Measurements from ENCODE around the gene EMP1. TPM values are rescaled to one million over a fixed set of nuclear protein-coding genes. Genes with fewer than 3 reads are reported as not detected.
A peak's percentile ranks its signal among the peaks of the same experiment; 100 is the strongest.

Gene EMP1
- total and polyA plus RNA-seq, 2 experiments from 2014 or later: 0.07 to 0.39 TPM

DNA sequence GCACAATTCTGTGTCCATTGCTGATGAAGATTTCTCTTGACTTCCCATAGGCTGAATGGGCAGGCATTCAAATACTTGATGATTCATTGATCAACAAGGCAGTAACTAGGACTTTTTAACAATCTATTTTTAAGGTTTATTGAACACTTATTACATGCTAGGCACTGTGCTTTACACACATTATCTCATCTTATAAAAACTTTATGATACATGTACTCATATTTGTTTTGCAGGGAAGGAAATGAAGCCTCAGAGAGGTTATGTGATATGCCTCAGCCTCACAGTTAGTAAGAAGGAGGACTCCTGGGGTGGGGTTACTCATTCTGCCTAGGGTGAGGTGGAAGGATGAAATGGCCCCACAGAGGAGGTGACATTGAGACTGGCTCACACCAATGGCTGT, 12.9 kb upstream of the EMP1 start (continued):
- TF ChIP-seq, protein P1, sequence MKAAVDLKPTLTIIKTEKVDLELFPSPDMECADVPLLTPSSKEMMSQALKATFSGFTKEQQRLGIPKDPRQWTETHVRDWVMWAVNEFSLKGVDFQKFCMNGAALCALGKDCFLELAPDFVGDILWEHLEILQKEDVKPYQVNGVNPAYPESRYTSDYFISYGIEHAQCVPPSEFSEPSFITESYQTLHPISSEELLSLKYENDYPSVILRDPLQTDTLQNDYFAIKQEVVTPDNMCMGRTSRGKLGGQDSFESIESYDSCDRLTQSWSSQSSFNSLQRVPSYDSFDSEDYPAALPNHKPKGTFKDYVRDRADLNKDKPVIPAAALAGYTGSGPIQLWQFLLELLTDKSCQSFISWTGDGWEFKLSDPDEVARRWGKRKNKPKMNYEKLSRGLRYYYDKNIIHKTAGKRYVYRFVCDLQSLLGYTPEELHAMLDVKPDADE (IDR thresholded peaks at IDR 0.05): no peak
- no peak for TF ChIP-seq ZNF114 (CRISPR knock-in tag; IDR thresholded peaks at IDR 0.05)
- TF ChIP-seq EZH2phosphoT487 (IDR thresholded peaks at IDR 0.05; ENCODE audit: unreplicated experiment): no peak
- TF ChIP-seq JUNB (IDR thresholded peaks at IDR 0.05; ENCODE audit: unreplicated experiment): no peak
- TF ChIP-seq CREB1 (CRISPR knock-in tag; IDR thresholded peaks at IDR 0.05; ENCODE audit: low read depth): no peak
- TF ChIP-seq, protein P2, sequence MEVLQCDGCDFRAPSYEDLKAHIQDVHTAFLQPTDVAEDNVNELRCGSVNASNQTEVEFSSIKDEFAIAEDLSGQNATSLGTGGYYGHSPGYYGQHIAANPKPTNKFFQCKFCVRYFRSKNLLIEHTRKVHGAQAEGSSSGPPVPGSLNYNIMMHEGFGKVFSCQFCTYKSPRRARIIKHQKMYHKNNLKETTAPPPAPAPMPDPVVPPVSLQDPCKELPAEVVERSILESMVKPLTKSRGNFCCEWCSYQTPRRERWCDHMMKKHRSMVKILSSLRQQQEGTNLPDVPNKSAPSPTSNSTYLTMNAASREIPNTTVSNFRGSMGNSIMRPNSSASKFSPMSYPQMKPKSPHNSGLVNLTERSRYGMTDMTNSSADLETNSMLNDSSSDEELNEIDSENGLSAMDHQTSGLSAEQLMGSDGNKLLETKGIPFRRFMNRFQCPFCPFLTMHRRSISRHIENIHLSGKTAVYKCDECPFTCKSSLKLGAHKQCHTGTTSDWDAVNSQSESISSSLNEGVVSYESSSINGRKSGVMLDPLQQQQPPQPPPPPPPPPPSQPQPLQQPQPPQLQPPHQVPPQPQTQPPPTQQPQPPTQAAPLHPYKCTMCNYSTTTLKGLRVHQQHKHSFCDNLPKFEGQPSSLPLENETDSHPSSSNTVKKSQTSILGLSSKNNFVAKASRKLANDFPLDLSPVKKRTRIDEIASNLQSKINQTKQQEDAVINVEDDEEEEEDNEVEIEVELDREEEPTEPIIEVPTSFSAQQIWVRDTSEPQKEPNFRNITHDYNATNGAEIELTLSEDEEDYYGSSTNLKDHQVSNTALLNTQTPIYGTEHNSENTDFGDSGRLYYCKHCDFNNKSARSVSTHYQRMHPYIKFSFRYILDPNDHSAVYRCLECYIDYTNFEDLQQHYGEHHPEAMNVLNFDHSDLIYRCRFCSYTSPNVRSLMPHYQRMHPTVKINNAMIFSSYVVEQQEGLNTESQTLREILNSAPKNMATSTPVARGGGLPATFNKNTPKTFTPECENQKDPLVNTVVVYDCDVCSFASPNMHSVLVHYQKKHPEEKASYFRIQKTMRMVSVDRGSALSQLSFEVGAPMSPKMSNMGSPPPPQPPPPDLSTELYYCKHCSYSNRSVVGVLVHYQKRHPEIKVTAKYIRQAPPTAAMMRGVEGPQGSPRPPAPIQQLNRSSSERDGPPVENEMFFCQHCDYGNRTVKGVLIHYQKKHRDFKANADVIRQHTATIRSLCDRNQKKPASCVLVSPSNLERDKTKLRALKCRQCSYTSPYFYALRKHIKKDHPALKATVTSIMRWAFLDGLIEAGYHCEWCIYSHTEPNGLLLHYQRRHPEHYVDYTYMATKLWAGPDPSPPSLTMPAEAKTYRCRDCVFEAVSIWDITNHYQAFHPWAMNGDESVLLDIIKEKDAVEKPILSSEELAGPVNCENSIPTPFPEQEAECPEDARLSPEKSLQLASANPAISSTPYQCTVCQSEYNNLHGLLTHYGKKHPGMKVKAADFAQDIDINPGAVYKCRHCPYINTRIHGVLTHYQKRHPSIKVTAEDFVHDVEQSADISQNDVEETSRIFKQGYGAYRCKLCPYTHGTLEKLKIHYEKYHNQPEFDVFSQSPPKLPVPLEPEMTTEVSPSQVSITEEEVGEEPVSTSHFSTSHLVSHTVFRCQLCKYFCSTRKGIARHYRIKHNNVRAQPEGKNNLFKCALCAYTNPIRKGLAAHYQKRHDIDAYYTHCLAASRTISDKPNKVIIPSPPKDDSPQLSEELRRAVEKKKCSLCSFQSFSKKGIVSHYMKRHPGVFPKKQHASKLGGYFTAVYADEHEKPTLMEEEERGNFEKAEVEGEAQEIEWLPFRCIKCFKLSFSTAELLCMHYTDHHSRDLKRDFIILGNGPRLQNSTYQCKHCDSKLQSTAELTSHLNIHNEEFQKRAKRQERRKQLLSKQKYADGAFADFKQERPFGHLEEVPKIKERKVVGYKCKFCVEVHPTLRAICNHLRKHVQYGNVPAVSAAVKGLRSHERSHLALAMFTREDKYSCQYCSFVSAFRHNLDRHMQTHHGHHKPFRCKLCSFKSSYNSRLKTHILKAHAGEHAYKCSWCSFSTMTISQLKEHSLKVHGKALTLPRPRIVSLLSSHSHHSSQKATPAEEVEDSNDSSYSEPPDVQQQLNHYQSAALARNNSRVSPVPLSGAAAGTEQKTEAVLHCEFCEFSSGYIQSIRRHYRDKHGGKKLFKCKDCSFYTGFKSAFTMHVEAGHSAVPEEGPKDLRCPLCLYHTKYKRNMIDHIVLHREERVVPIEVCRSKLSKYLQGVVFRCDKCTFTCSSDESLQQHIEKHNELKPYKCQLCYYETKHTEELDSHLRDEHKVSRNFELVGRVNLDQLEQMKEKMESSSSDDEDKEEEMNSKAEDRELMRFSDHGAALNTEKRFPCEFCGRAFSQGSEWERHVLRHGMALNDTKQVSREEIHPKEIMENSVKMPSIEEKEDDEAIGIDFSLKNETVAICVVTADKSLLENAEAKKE (CRISPR knock-in tag; IDR thresholded peaks at IDR 0.05): no peak
- TF ChIP-seq POLR2AphosphoS5 (IDR thresholded peaks at IDR 0.05; ENCODE audit: low read depth): no peak

DNA sequence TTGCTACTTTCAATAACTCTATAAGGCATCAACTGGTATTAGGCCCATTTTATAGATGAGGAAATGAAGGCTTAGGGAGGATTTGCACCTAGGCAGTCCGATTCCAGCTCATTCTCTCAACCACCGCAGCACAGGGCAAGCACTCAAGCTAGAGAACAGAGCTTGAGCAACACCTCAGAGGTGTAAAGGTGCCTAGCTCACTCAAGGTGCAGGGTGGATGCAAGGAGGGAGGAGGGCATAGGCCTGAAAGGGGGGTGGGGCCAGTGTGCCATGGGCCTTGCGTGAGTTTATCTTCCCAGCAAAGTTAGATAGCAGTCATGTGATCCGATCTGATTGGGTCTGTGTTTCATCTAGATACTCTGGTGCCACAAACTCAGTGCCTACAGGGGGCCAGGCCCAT, 10.2 kb upstream of the EMP1 start:
- H2AFZ ChIP-seq: no peak overlapping the region
- Mint-ChIP-seq H3K4me3 (no peak overlapping the region), H3K36me3 (ENCODE audit: low read depth) (no peaks in the 10 kb centered on the region), H3K4me1 (peaks cover 9% of the 10 kb centered on the region), H3K9me3 (no peaks in the 10 kb centered on the region), H3K27me3 (ENCODE audit: insufficient read depth, low read depth, poor library complexity) (no peaks in the 10 kb centered on the region), H3K27ac (no peak overlapping the region)
- H3K4me2 ChIP-seq: no peak overlapping the region
- no peaks in the 10 kb centered on the region for H4K20me1 ChIP-seq (replicated peaks; ENCODE audit: insufficient read depth)
- no peaks in the 10 kb centered on the region for H3F3A ChIP-seq (replicated peaks; ENCODE audit: low read depth)
- no peak overlapping the region for H3K27ac ChIP-seq (ENCODE audit: low read depth)
- H3K4me1 ChIP-seq (ENCODE audit: insufficient read depth): peaks cover 4% of the 10 kb centered on the region; the same call in 1 of the 2 replicates
- peak; percentile 26; the same call in 1 of the 3 replicates for ATAC-seq
- no peaks in the 10 kb centered on the region; the same call in 1 of the 2 replicates for H3K9me2 ChIP-seq (ENCODE audit: insufficient read depth)
- no peak for DNase-seq (ENCODE audit: low spot score)
- H3K4me3 ChIP-seq: no peak overlapping the region
- no peaks in the 10 kb centered on the region for H3K36me3 ChIP-seq (ENCODE audit: insufficient read depth)
- no peaks in the 10 kb centered on the region for H3K27me3 ChIP-seq (ENCODE audit: insufficient read depth)
- H3K79me2 ChIP-seq (replicated peaks; ENCODE audit: insufficient read depth): no peaks in the 10 kb centered on the region
- TF ChIP-seq CREB1 (CRISPR knock-in tag; IDR thresholded peaks at IDR 0.05; ENCODE audit: low read depth) (no peak), JUNB (IDR thresholded peaks at IDR 0.05; ENCODE audit: unreplicated experiment) (no peak), EZH2 (IDR thresholded peaks at IDR 0.05; ENCODE audit: low read depth, unreplicated experiment) (no peak), STAT1 (IDR thresholded peaks at IDR 0.05; ENCODE audit: unreplicated experiment) (no peak), ZNF331 (CRISPR knock-in tag; IDR thresholded peaks at IDR 0.05; ENCODE audit: low read depth) (no peak), POLR2AphosphoS5 (IDR thresholded peaks at IDR 0.05; ENCODE audit: low read depth) (no peak), EZH2phosphoT487 (IDR thresholded peaks at IDR 0.05; ENCODE audit: unreplicated experiment) (no peak)
- TF ChIP-seq, protein P3, sequence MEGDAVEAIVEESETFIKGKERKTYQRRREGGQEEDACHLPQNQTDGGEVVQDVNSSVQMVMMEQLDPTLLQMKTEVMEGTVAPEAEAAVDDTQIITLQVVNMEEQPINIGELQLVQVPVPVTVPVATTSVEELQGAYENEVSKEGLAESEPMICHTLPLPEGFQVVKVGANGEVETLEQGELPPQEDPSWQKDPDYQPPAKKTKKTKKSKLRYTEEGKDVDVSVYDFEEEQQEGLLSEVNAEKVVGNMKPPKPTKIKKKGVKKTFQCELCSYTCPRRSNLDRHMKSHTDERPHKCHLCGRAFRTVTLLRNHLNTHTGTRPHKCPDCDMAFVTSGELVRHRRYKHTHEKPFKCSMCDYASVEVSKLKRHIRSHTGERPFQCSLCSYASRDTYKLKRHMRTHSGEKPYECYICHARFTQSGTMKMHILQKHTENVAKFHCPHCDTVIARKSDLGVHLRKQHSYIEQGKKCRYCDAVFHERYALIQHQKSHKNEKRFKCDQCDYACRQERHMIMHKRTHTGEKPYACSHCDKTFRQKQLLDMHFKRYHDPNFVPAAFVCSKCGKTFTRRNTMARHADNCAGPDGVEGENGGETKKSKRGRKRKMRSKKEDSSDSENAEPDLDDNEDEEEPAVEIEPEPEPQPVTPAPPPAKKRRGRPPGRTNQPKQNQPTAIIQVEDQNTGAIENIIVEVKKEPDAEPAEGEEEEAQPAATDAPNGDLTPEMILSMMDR (conservative IDR thresholded peaks at IDR 0.05; ENCODE audit: low read depth in 2 of 2): no peak
- TF ChIP-seq, protein P4, sequence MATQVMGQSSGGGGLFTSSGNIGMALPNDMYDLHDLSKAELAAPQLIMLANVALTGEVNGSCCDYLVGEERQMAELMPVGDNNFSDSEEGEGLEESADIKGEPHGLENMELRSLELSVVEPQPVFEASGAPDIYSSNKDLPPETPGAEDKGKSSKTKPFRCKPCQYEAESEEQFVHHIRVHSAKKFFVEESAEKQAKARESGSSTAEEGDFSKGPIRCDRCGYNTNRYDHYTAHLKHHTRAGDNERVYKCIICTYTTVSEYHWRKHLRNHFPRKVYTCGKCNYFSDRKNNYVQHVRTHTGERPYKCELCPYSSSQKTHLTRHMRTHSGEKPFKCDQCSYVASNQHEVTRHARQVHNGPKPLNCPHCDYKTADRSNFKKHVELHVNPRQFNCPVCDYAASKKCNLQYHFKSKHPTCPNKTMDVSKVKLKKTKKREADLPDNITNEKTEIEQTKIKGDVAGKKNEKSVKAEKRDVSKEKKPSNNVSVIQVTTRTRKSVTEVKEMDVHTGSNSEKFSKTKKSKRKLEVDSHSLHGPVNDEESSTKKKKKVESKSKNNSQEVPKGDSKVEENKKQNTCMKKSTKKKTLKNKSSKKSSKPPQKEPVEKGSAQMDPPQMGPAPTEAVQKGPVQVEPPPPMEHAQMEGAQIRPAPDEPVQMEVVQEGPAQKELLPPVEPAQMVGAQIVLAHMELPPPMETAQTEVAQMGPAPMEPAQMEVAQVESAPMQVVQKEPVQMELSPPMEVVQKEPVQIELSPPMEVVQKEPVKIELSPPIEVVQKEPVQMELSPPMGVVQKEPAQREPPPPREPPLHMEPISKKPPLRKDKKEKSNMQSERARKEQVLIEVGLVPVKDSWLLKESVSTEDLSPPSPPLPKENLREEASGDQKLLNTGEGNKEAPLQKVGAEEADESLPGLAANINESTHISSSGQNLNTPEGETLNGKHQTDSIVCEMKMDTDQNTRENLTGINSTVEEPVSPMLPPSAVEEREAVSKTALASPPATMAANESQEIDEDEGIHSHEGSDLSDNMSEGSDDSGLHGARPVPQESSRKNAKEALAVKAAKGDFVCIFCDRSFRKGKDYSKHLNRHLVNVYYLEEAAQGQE (IDR thresholded peaks at IDR 0.05; ENCODE audit: unreplicated experiment): no peak

Data from GM23338 (cell line).